ENCODE measurements around the gene NCAM1. TPM values are rescaled to one million over a fixed set of nuclear protein-coding genes. Genes with fewer than 3 reads are reported as not detected.
"Not testable (repeated sequence)": the region's sequence is repeated elsewhere in the genome, so short reads cannot be mapped to it uniquely, and the experiment has no call there.

NCAM1 gene
- total RNA-seq, 4 donors from 2014 or later = 1.8 to 42.9 (median 10.5) TPM

DNA sequence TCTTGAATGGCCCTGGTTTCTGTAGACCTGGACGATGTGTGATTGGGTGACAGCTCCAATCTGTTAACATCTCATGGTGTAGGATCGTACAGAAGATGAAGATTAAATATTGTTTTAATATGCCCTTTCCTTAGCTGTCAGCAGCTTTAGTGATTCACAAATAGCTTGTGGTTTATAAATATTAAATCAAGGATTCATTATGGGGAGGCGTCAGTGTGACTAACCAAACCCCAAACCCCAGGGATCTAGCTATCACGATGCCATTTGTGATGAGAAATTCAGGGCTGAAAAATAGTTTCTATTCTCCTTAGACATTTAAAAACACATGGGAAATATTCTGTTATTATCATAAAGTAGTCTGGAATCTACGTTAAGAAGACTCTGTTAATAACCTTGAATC is 73.4 kb downstream of the NCAM1 start:
- Histone ChIP-seq H3K36me3 (no peaks in the 10 kb centered on the region), H3K9me3 (no peaks in the 10 kb centered on the region), H3K4me1 (no peaks in the 10 kb centered on the region), H3K4me3 (no peak overlapping the region), H3K27ac (no peak overlapping the region), H3K27me3 (no peaks in the 10 kb centered on the region)
- no peak for DNase-seq
- no peak for TF ChIP-seq POLR2A (IDR thresholded peaks at IDR 0.05)

DNA sequence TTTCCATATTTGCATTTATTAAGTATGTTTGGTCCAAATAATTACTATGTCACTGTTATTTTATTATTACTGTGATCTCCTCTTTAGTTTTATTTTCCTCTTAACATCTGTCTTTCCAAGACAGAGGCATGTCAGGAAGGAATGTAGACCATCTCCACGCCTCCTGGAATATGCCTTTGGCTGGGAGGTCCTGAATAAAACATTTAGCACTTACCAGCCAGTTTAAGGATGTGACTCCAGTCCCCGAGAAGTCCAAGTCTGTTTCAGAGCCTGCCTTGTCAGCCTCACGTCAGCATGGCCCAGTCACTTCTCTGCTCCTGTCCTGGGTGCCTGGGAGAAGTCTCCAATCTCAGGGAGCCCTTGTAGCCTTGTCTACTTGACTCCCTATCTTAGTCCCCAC is 74.5 kb downstream of the NCAM1 start:
- TF ChIP-seq, protein P1, sequence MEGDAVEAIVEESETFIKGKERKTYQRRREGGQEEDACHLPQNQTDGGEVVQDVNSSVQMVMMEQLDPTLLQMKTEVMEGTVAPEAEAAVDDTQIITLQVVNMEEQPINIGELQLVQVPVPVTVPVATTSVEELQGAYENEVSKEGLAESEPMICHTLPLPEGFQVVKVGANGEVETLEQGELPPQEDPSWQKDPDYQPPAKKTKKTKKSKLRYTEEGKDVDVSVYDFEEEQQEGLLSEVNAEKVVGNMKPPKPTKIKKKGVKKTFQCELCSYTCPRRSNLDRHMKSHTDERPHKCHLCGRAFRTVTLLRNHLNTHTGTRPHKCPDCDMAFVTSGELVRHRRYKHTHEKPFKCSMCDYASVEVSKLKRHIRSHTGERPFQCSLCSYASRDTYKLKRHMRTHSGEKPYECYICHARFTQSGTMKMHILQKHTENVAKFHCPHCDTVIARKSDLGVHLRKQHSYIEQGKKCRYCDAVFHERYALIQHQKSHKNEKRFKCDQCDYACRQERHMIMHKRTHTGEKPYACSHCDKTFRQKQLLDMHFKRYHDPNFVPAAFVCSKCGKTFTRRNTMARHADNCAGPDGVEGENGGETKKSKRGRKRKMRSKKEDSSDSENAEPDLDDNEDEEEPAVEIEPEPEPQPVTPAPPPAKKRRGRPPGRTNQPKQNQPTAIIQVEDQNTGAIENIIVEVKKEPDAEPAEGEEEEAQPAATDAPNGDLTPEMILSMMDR (IDR thresholded peaks at IDR 0.05) = no peak
- TF ChIP-seq POLR2A (IDR thresholded peaks at IDR 0.05) = no peak
- H3K27ac ChIP-seq = no peak overlapping the region
- no peak for DNase-seq

GRCh38 chr11:113043698-113044097 is 82.5 kb downstream of the NCAM1 start:
- Histone ChIP-seq H3K27ac (no peak overlapping the region), H3K4me1 (no peaks in the 10 kb centered on the region), H3K36me3 (no peaks in the 10 kb centered on the region), H3K4me3 (no peak overlapping the region), H3K9me3 (no peaks in the 10 kb centered on the region), H3K27me3 (no peaks in the 10 kb centered on the region)
- DNase-seq = no peak
- TF ChIP-seq POLR2A (IDR thresholded peaks at IDR 0.05) = no peak
- TF ChIP-seq, protein P1 (IDR thresholded peaks at IDR 0.05) = no peak

More for the DNA sequence above, 74.5 kb downstream of the NCAM1 start:
- Histone ChIP-seq H3K36me3 (no peaks in the 10 kb centered on the region), H3K4me3 (no peak overlapping the region), H3K4me1 (no peaks in the 10 kb centered on the region), H3K9me3 (no peaks in the 10 kb centered on the region), H3K27me3 (no peaks in the 10 kb centered on the region)

DNA sequence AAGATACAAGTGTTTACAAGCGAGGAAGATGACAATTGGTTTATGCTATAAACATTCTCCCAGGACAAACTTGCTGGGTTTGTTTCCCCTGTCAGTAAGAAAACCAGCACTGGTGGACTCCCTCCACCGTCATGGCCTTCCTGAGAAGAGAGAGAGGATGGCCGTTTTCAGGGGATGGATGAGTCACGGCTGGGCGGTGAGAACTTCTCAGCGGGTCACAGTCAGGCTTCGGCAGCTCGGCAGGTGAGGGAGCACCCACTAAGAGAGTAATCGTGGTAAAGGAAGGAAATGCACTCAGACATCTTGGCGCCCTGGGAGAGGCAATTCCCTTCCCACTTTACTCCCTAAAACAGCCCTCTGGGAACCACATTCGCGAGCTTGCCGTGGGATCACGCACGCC is 83.9 kb downstream of the NCAM1 start:
- H3K36me3 ChIP-seq = no peaks in the 10 kb centered on the region
- H3K9me3 ChIP-seq = no peaks in the 10 kb centered on the region
- TF ChIP-seq, protein P1 (IDR thresholded peaks at IDR 0.05) = no peak
- TF ChIP-seq POLR2A (IDR thresholded peaks at IDR 0.05) = no peak

GRCh38 chr11:113046866-113047265 is 85.6 kb downstream of the NCAM1 start:
- no peak for DNase-seq
- H3K4me3 ChIP-seq = no peak overlapping the region
- H3K36me3 ChIP-seq = no peaks in the 10 kb centered on the region
- no peaks in the 10 kb centered on the region for H3K9me3 ChIP-seq
- TF ChIP-seq, protein P1 (IDR thresholded peaks at IDR 0.05) = no peak
- TF ChIP-seq POLR2A (IDR thresholded peaks at IDR 0.05) = no peak
- H3K4me1 ChIP-seq = no peaks in the 10 kb centered on the region
- H3K27me3 ChIP-seq = no peaks in the 10 kb centered on the region
- H3K27ac ChIP-seq = no peak overlapping the region

More for the DNA sequence above, 83.9 kb downstream of the NCAM1 start:
- Histone ChIP-seq H3K4me3 (no peak overlapping the region), H3K4me1 (no peaks in the 10 kb centered on the region), H3K27ac (no peak overlapping the region), H3K27me3 (no peaks in the 10 kb centered on the region)
- no peak for DNase-seq

DNA sequence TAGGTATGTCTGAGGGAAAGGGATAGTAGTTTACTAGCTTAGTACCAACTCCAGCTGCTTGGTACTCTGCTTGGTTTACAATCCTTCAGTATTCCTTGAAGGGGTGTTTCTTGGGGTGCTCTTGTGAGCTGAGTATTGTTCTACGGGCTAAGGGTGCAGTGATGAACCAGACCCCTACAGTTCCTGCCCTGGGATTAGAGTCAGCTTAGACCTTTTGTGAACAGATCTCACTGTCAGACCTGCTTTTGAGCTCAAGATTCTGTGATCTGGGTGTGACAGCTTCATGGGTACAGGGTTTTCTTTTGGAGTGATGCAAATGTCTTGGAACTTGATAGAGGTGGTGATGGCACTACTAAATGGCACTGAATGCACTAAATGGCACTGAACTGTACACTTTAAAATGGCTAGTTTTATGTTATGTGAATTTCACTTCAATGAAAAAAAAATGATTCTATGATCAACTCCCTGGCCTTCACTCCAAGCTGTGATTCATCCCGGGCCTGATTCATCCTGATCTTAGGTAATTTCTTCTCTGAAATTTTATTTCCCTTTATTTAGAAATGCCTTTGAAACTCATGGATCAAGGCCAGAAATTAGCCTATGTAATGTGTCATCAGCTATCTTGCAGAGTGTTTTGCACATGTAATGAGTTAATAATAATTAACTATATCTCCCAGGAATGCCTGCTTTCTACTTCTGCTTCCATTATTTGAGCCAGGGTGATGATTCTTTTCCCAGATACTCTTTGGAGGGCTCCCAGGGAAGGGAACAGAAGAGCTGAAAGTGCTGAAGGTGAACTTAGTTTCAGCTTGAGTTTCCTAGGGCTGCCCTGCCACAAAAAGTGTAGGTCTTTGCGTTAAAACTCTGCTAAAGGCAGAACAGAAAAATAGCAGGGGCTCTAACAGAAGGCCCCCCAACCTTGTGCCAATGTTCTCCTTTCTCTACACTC is 87.9 kb downstream of the NCAM1 start:
- no peak for DNase-seq
- no peaks in the 10 kb centered on the region for H3K9me3 ChIP-seq
- no peak overlapping the region for H3K4me3 ChIP-seq
- H3K4me1 ChIP-seq = no peaks in the 10 kb centered on the region
- no peak overlapping the region for H3K27ac ChIP-seq
- no peaks in the 10 kb centered on the region for H3K36me3 ChIP-seq
- TF ChIP-seq, protein P1 (IDR thresholded peaks at IDR 0.05) = no peak
- no peak for TF ChIP-seq POLR2A (IDR thresholded peaks at IDR 0.05)
- H3K27me3 ChIP-seq = no peaks in the 10 kb centered on the region

DNA sequence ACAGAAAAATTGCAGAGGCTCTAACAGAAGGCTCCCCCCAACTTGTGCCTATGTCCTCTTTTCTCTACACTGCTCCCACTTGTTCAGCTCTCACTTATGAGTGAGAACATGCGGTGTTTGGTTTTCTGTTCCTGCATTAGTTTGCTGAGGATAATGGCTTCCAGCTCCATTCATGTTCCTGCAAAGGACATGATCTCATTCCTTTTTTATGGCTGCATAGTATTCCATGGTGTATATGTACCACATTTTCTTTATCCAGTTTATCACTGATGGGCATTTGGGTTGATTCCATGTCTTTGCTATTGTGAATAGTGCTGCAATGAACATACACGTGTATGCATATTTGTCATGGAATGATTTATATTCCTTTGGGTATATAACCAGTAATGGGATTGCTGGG is 91.8 kb downstream of the NCAM1 start:
- not testable (repeated sequence) for H3K9me3 ChIP-seq, H3K36me3 ChIP-seq, H3K27ac ChIP-seq

More for the DNA sequence above, 91.8 kb downstream of the NCAM1 start:
- H3K27me3 ChIP-seq, H3K4me3 ChIP-seq, DNase-seq, H3K4me1 ChIP-seq: not testable (repeated sequence)

Data from Peyer's patch (tissue), 4 donors.